ENCODE data around the gene GPHB5.

DNA sequence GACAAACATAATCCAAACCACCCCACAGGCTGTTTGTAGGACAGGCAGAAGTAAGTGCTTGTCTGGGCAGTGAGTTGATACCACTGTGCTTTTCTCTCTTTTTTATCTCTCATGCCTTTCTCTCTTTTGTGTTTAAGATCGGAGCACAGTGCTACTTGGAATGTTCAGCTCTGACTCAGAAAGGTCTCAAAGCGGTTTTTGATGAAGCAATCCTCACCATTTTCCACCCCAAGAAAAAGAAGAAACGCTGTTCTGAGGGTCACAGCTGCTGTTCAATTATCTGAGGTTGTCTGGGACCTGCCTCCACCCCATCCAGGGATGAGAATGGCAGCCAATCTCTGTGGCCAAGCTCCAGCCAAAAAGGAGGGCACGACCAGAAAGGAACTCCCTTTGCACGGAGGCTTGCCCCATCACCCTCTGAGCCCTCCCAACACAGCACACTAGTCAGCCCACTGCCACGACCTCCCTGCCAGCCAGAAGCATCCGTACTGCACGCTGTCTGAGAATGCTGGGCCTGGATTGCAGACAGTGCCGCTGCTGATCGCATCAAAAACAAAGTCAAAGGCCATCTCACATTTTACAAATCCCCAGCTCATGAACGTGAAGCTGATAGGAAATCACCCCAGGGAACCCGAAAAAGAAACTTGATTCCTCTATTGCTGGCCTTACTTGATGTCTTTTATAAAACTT lies 27.8 kb downstream of the GPHB5 start:
- no peak for TF ChIP-seq TEAD4 (IDR thresholded peaks at IDR 0.05)
- TF ChIP-seq, protein P1, sequence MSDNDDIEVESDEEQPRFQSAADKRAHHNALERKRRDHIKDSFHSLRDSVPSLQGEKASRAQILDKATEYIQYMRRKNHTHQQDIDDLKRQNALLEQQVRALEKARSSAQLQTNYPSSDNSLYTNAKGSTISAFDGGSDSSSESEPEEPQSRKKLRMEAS (IDR thresholded peaks at IDR 0.05): no peak
- TF ChIP-seq, protein P2, sequence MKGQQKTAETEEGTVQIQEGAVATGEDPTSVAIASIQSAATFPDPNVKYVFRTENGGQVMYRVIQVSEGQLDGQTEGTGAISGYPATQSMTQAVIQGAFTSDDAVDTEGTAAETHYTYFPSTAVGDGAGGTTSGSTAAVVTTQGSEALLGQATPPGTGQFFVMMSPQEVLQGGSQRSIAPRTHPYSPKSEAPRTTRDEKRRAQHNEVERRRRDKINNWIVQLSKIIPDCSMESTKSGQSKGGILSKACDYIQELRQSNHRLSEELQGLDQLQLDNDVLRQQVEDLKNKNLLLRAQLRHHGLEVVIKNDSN (IDR thresholded peaks at IDR 0.05): no peak
- no peak for TF ChIP-seq RAD21 (IDR thresholded peaks at IDR 0.05; ENCODE audit: low read depth)
- no peak for TF ChIP-seq YY1 (IDR thresholded peaks at IDR 0.05; ENCODE audit: low read depth)
- TF ChIP-seq, protein P3, sequence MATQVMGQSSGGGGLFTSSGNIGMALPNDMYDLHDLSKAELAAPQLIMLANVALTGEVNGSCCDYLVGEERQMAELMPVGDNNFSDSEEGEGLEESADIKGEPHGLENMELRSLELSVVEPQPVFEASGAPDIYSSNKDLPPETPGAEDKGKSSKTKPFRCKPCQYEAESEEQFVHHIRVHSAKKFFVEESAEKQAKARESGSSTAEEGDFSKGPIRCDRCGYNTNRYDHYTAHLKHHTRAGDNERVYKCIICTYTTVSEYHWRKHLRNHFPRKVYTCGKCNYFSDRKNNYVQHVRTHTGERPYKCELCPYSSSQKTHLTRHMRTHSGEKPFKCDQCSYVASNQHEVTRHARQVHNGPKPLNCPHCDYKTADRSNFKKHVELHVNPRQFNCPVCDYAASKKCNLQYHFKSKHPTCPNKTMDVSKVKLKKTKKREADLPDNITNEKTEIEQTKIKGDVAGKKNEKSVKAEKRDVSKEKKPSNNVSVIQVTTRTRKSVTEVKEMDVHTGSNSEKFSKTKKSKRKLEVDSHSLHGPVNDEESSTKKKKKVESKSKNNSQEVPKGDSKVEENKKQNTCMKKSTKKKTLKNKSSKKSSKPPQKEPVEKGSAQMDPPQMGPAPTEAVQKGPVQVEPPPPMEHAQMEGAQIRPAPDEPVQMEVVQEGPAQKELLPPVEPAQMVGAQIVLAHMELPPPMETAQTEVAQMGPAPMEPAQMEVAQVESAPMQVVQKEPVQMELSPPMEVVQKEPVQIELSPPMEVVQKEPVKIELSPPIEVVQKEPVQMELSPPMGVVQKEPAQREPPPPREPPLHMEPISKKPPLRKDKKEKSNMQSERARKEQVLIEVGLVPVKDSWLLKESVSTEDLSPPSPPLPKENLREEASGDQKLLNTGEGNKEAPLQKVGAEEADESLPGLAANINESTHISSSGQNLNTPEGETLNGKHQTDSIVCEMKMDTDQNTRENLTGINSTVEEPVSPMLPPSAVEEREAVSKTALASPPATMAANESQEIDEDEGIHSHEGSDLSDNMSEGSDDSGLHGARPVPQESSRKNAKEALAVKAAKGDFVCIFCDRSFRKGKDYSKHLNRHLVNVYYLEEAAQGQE (IDR thresholded peaks at IDR 0.05; ENCODE audit: low read depth): no peak
- TF ChIP-seq NFIC (IDR thresholded peaks at IDR 0.05): no peak
- no peak for TF ChIP-seq TAF1 (IDR thresholded peaks at IDR 0.05; ENCODE audit: low read depth)
- no peak for TF ChIP-seq FOXM1 (IDR thresholded peaks at IDR 0.05; ENCODE audit: borderline replicate concordance, low read depth)
- TF ChIP-seq CREB1 (IDR thresholded peaks at IDR 0.05; ENCODE audit: low read depth): no peak
- TF ChIP-seq CEBPB (IDR thresholded peaks at IDR 0.05): no peak
- no peak for TF ChIP-seq EP300 (IDR thresholded peaks at IDR 0.05; ENCODE audit: borderline replicate concordance)
- TF ChIP-seq TCF12 (IDR thresholded peaks at IDR 0.05; ENCODE audit: low read depth): no peak
- no peak for TF ChIP-seq ZBTB7A (IDR thresholded peaks at IDR 0.05; ENCODE audit: low read depth)

Measured in Ishikawa (cell line).